Pancreas (tissue), 10 donors: ENCODE measurements around the gene CACNB3. TPM values are rescaled to one million over a fixed set of nuclear protein-coding genes. Genes with fewer than 3 reads are reported as not detected.

Source experiments
- ATAC-seq, 4 donors: fragments of 200-7000 bp; cut with Tn5 transposase; one replicate each; pipeline versions ENCODE4 v1.8.0 to v1.9.1; 2020; ENCODE audit warnings: mild to moderate bottlenecking in 4 of 4, moderate library complexity in 4 of 4
- DNase-seq, 6 donors: peaks; one replicate each; pipeline ENCODE4 v3.0.0-alpha.2; 2020
- FAIRE-seq: peaks from 2 replicates; lab custom pipeline; 2012; peaks lifted over from hg19 to GRCh38; lab: Jason Lieb, UNC
- H3K27ac ChIP-seq, 4 donors: fragments of 200-600 bp; sonication (generic); 1 replicate in 3 of 4; 2 replicates in 1 of 4; pipeline versions ENCODE4 v1.5.0 to v1.8.0; 2020
- H3K27me3 ChIP-seq, 4 donors: fragments of 200-600 bp; one replicate each; pipeline ENCODE4 v1.8.0; 2021
- H3K36me3 ChIP-seq, 3 donors: fragments of 200-600 bp; sonication (generic) in 1 of 3; one replicate each; pipeline versions ENCODE4 v1.5.0 to v1.8.0; 2020 to 2021
- H3K4me1 ChIP-seq, 3 donors: fragments of 200-600 bp; one replicate each; pipeline ENCODE4 v1.8.0; 2021
- H3K4me3 ChIP-seq, 4 donors: fragments of 200-600 bp; sonication (generic) in 2 of 4; one replicate each; pipeline versions ENCODE4 v1.5.0 to v1.8.0; 2020 to 2021
- H3K9me3 ChIP-seq, 4 donors: fragments of 200-600 bp; one replicate each; pipeline ENCODE4 v1.8.0; 2021
- CTCF ChIP-seq, 4 donors: fragments of 200-600 bp; sonication (generic) in 3 of 4; IDR thresholded peaks; one replicate each; pipeline versions ENCODE4 v1.5.0 to v1.8.0; 2021; ENCODE audit warnings: antibody characterized with exemption in 4 of 4
- WGBS, 2 donors: extraction: QIAGEN DNeasy Blood & Tissue Kit; methylation state at CpG; one replicate each; pipeline ENCODE4 v1.1.7; 2013; 5-methylcytosine and 5-hydroxymethylcytosine counted together
- intact Hi-C, 3 donors: fragments of 100-400 bp; cut with DNase I; formaldehyde crosslinking; loops; one replicate each; pipeline versions ENCODE4 v1.11.1 to v1.14.2; 2022
- polyA plus RNA-seq, 2 donors: library from polyadenylated mRNA; stranded (reverse); fragments of 200-250 nt; gene quantifications; one replicate each; pipeline ENCODE4 v1.2.3, GENCODE V29; 2013
- total RNA-seq, 6 donors: library from RNA; stranded (reverse); fragmentation: NEBNext Ultra II Directional in 4 of 6; extraction: Animal tissue kit (Norgen Biotek cat#: 25700) in 4 of 6; gene quantifications; one replicate each; pipeline versions ENCODE4 v1.2.1 to v1.2.4, GENCODE V29; 2021 to 2023
- donor health status: healthy with polysubstance abuse.
- donor health status: DM: no; HTN: no; CAD: no; lungs with moderate emphysema.
- donor health status: DM: no; HTN: no; CAD: no.
- donor health status: control.
- donor health status: control.
- donor health status: Bipolar disorder and iron deficiency.
- donor health status: DM: yes; HTN: yes; CAD: no.
- donor health status: DM: no; HTN: no; CAD: no.
- donor health status: DM: no; HTN: no; CAD: no.
- donor health status: DM: yes; HTN: yes; CAD: no.

Gene CACNB3
- total and polyA plus RNA-seq, 8 donors: 1.3 to 16.3 (median 4.6) TPM

GRCh38 chr12:48800971-48801370 is 17.3 kb upstream of the CACNB3 start:
- ATAC-seq (no peak), DNase-seq (no peak), FAIRE-seq (no peak)
- no peak overlapping the region for H3K4me3 ChIP-seq
- TF ChIP-seq CTCF (IDR thresholded peaks at IDR 0.05): no peak
- intact Hi-C loops: no loop called here
- H3K4me1 ChIP-seq: no peaks in the 10 kb centered on the region
- no peaks in the 10 kb centered on the region for H3K27me3 ChIP-seq
- H3K9me3 ChIP-seq: no peaks in the 10 kb centered on the region
- 55 to 67% methylated on average over 14 of the region's 14 CpGs for WGBS, 2 donors
- no peaks in the 10 kb centered on the region for H3K36me3 ChIP-seq
- no peak overlapping the region for H3K27ac ChIP-seq

GRCh38 chr12:48803675-48804074 is 14.6 kb upstream of the CACNB3 start:
- H3K9me3 ChIP-seq: no peaks in the 10 kb centered on the region
- H3K4me1 ChIP-seq: no peaks in the 10 kb centered on the region
- no peak for TF ChIP-seq CTCF (IDR thresholded peaks at IDR 0.05)
- no peak overlapping the region for H3K4me3 ChIP-seq
- H3K27me3 ChIP-seq: no peaks in the 10 kb centered on the region
- ATAC-seq: no peak
- intact Hi-C loops: no loop called here
- no peak for FAIRE-seq
- DNase-seq: no peak
- 55 to 57% methylated on average over 1 of the region's 1 CpG for WGBS, 2 donors
- no peak overlapping the region for H3K27ac ChIP-seq
- no peaks in the 10 kb centered on the region for H3K36me3 ChIP-seq

- H3K27me3 ChIP-seq: no peaks in the 10 kb centered on the region
- intact Hi-C loops: no loop called here
- TF ChIP-seq CTCF (IDR thresholded peaks at IDR 0.05): no peak
- H3K4me3 ChIP-seq: no peak overlapping the region
- ATAC-seq: no peak
- WGBS, 2 donors: 83 to 90% methylated on average over 3 of the region's 3 CpGs
- no peak for FAIRE-seq
- DNase-seq: no peak
- no peaks in the 10 kb centered on the region for H3K36me3 ChIP-seq
- no peaks in the 10 kb centered on the region for H3K9me3 ChIP-seq
- H3K27ac ChIP-seq: no peak overlapping the region
- H3K4me1 ChIP-seq: no peaks in the 10 kb centered on the region
These were observed 10.3 kb upstream of the CACNB3 start for GRCh38 chr12:48807981-48808380.

- Histone ChIP-seq H3K4me1 (peaks cover 0 to 4% (median 4%) of the 10 kb centered on the region in 3 donors), H3K9me3 (no peaks in the 10 kb centered on the region), H3K36me3 (no peaks in the 10 kb centered on the region), H3K4me3 (no peak overlapping the region), H3K27ac (no peak overlapping the region), H3K27me3 (no peaks in the 10 kb centered on the region)
- FAIRE-seq (no peak), DNase-seq (no peak), ATAC-seq (no peak)
- intact Hi-C loops: no loop called here
- TF ChIP-seq CTCF (IDR thresholded peaks at IDR 0.05): no peak
- 54 to 57% methylated on average over 5 of the region's 5 CpGs for WGBS, 2 donors
These were observed 7.3 kb upstream of the CACNB3 start for GRCh38 chr12:48810903-48811431.

GRCh38 chr12:48811437-48812090 is 6.7 kb upstream of the CACNB3 start:
- WGBS, 2 donors: 74 to 84% methylated on average over 5 of the region's 5 CpGs
- no peak for FAIRE-seq
- Histone ChIP-seq H3K36me3 (no peaks in the 10 kb centered on the region), H3K27ac (no peak overlapping the region), H3K4me1 (peaks cover 0 to 8% (median 5%) of the 10 kb centered on the region in 3 donors), H3K27me3 (no peaks in the 10 kb centered on the region), H3K9me3 (no peaks in the 10 kb centered on the region), H3K4me3 (no peak overlapping the region)
- intact Hi-C loops: no loop called here
- no peak for TF ChIP-seq CTCF (IDR thresholded peaks at IDR 0.05)
- no peak for ATAC-seq
- no peak for DNase-seq
